H9 (cell line): ENCODE measurements around the gene DNASE1L1. TPM values are rescaled to one million over a fixed set of nuclear protein-coding genes. Genes with fewer than 3 reads are reported as not detected.

Experiments
- DNase-seq: peaks from one replicate; pipeline ENCODE4 v3.0.0-alpha.2; 2017
- H2AFZ ChIP-seq: one replicate; pipeline ENCODE4 v1.6.1; 2013; ENCODE audit warnings: mild to moderate bottlenecking, low read length, control low read depth, moderate library complexity
- H2AK5ac ChIP-seq: 2 replicates; pipeline ENCODE4 v1.6.1; 2013; ENCODE audit warnings: low read length, control low read depth, mixed read lengths; ENCODE audit not compliant: insufficient read length
- H2BK120ac ChIP-seq: one replicate; pipeline ENCODE4 v1.6.1; 2013; ENCODE audit warnings: low read depth, mild to moderate bottlenecking, low read length, control low read depth, inconsistent platforms; ENCODE audit not compliant: poor library complexity, severe bottlenecking
- H2BK12ac ChIP-seq: 2 replicates; pipeline ENCODE4 v1.6.1; 2013; ENCODE audit warnings: low read length, control low read depth, mixed read lengths, low read depth; ENCODE audit not compliant: insufficient read length
- H2BK15ac ChIP-seq: 2 replicates; pipeline ENCODE4 v1.6.1; 2013; ENCODE audit warnings: low read depth, low read length, control low read depth
- H2BK20ac ChIP-seq: one replicate; pipeline ENCODE4 v1.6.1; 2013; ENCODE audit warnings: low read depth, mild to moderate bottlenecking, low read length, control low read depth, inconsistent platforms; ENCODE audit not compliant: poor library complexity, severe bottlenecking
- H2BK5ac ChIP-seq: 2 replicates; pipeline ENCODE4 v1.6.1; 2013; ENCODE audit warnings: low read length, control low read depth, mixed read lengths; ENCODE audit not compliant: insufficient read length
- H3K14ac ChIP-seq: 2 replicates; pipeline ENCODE4 v1.6.1; 2013; ENCODE audit warnings: low read length, control low read depth; ENCODE audit not compliant: insufficient read depth
- H3K18ac ChIP-seq: 2 replicates; pipeline ENCODE4 v1.6.1; 2013; ENCODE audit warnings: low read depth, mild to moderate bottlenecking, mixed read lengths, low read length, control low read depth; ENCODE audit not compliant: insufficient read length
- H3K23ac ChIP-seq: 2 replicates; pipeline ENCODE4 v1.6.1; 2013; ENCODE audit warnings: low read length, control low read depth, mixed read lengths, low read depth; ENCODE audit not compliant: insufficient read length
- H3K23me2 ChIP-seq: 2 replicates; pipeline ENCODE4 v1.6.1; 2013; ENCODE audit warnings: low read depth, mild to moderate bottlenecking, mixed read lengths, low read length, control low read depth; ENCODE audit not compliant: insufficient read length, poor library complexity, severe bottlenecking
- H3K27ac ChIP-seq: 2 replicates; pipeline ENCODE4 v1.5.1; 2013; ENCODE audit warnings: low read length, control low read depth, mixed read lengths, low read depth; ENCODE audit not compliant: insufficient read length
- H3K27me3 ChIP-seq: 2 replicates; pipeline ENCODE4 v1.6.1; 2013; ENCODE audit warnings: low read length, control low read depth, inconsistent platforms; ENCODE audit not compliant: insufficient read depth
- H3K4ac ChIP-seq: 2 replicates; pipeline ENCODE4 v1.6.1; 2013; ENCODE audit warnings: low read depth, mild to moderate bottlenecking, control low read depth, inconsistent platforms, low read length, moderate library complexity
- H3K4me1 ChIP-seq: 2 replicates; pipeline ENCODE4 v1.6.1; 2013; ENCODE audit warnings: low read length, control low read depth, inconsistent platforms; ENCODE audit not compliant: insufficient read depth
- H3K4me2 ChIP-seq: 2 replicates; pipeline ENCODE4 v1.6.1; 2013; ENCODE audit warnings: low read length, control low read depth, mixed read lengths; ENCODE audit not compliant: insufficient read length, insufficient read depth
- H3K56ac ChIP-seq: 2 replicates; pipeline ENCODE4 v1.6.1; 2013; ENCODE audit warnings: low read depth, mild to moderate bottlenecking, mixed read lengths, low read length, control low read depth; ENCODE audit not compliant: insufficient read length
- H3K79me1 ChIP-seq: 2 replicates; pipeline ENCODE4 v1.6.1; 2013; ENCODE audit warnings: low read depth, mild to moderate bottlenecking, moderate library complexity, low read length, control low read depth, inconsistent platforms; ENCODE audit not compliant: insufficient read depth, poor library complexity, severe bottlenecking
- H3K79me2 ChIP-seq: 2 replicates; pipeline ENCODE4 v1.6.1; 2013; ENCODE audit warnings: low read length, control low read depth, inconsistent platforms; ENCODE audit not compliant: insufficient read depth
- H3K9ac ChIP-seq: 2 replicates; pipeline ENCODE4 v1.6.1; 2013; ENCODE audit warnings: low read length, control low read depth, mixed read lengths; ENCODE audit not compliant: insufficient read length; ENCODE audit errors: extremely low read depth
- H3K9me3 ChIP-seq: one replicate; pipeline ENCODE4 v1.6.1; 2013; ENCODE audit warnings: low read depth, low read length, inconsistent platforms; ENCODE audit not compliant: control insufficient read depth
- H3T11ph ChIP-seq: one replicate; pipeline ENCODE4 v1.6.1; 2013; ENCODE audit warnings: mild to moderate bottlenecking, low read length, control low read depth, inconsistent platforms
- H4K20me1 ChIP-seq: one replicate; pipeline ENCODE4 v1.6.1; 2013; ENCODE audit not compliant: control insufficient read depth, insufficient read length, insufficient read depth
- H4K5ac ChIP-seq: 2 replicates; pipeline ENCODE4 v1.6.1; 2013; ENCODE audit warnings: low read depth, mild to moderate bottlenecking, mixed read lengths, low read length, control low read depth; ENCODE audit not compliant: insufficient read length
- H4K8ac ChIP-seq: replicated peaks from 2 replicates; pipeline ENCODE4 v1.6.1; 2013; ENCODE audit warnings: low read length, control low read depth, mixed read lengths, low read depth; ENCODE audit not compliant: insufficient read length
- H4K91ac ChIP-seq: 2 replicates; pipeline ENCODE4 v1.6.1; 2013; ENCODE audit warnings: low read depth, mild to moderate bottlenecking, moderate library complexity, mixed read lengths, low read length, control low read depth; ENCODE audit not compliant: insufficient read length
- H3K27ac Mint-ChIP-seq, 3 experiments: 2 replicates in 2 of 3; 3 replicates in 1 of 3; pipeline ENCODE4 v1.8.0; 2020 to 2021; ENCODE audit warnings: mixed read lengths in 3 of 3, mild to moderate bottlenecking in 1 of 3, moderate library complexity in 1 of 3
- H3K27me3 Mint-ChIP-seq: 2 replicates; pipeline ENCODE4 v1.8.0; 2021; ENCODE audit warnings: low read depth, mild to moderate bottlenecking, moderate library complexity, mixed read lengths
- H3K36me3 Mint-ChIP-seq, 3 experiments: 2 replicates in 2 of 3; 3 replicates in 1 of 3; pipeline ENCODE4 v1.8.0; 2020 to 2021; ENCODE audit warnings: low read depth in 3 of 3, mixed read lengths in 3 of 3; ENCODE audit not compliant: insufficient read depth in 1 of 3
- H3K4me1 Mint-ChIP-seq, 2 experiments: 2 replicates each; pipeline ENCODE4 v1.8.0; 2020; ENCODE audit warnings: mixed read lengths in 2 of 2
- H3K4me3 Mint-ChIP-seq, 2 experiments: 2 replicates in 1 of 2; 3 replicates in 1 of 2; pipeline ENCODE4 v1.8.0; 2020 to 2021; ENCODE audit warnings: mild to moderate bottlenecking in 2 of 2, mixed read lengths in 2 of 2, moderate library complexity in 1 of 2
- H3K9me3 Mint-ChIP-seq, 2 experiments: 2 replicates in 1 of 2; 3 replicates in 1 of 2; pipeline ENCODE4 v1.8.0; 2020; ENCODE audit warnings: mild to moderate bottlenecking in 2 of 2, mixed read lengths in 2 of 2, moderate library complexity in 1 of 2
- WGBS: extraction: QIAGEN DNeasy Blood & Tissue Kit; methylation state at CpG from one replicate; pipeline ENCODE4 v1.1.7; 2013; ENCODE audit warnings: missing lambda C conversion rate, low lambda C conversion rate, mixed read lengths; ENCODE audit not compliant: insufficient read length; ENCODE audit errors: extremely low coverage; 5-methylcytosine and 5-hydroxymethylcytosine counted together
- total RNA-seq: library from RNA; stranded (reverse); gene quantifications from 2 replicates; pipeline ENCODE4 v1.2.1, GENCODE V29; 2021
- TF ChIP-seq, protein P1 (sequence below): fragments of 200-600 bp; sonication (generic); conservative IDR thresholded peaks from 3 replicates; pipeline ENCODE4 v1.8.0; 2021; ENCODE audit warnings: antibody characterized with exemption, mild to moderate bottlenecking

DNASE1L1 gene
- total RNA-seq, 1 experiment from 2014 or later, result 14.5 TPM

DNA sequence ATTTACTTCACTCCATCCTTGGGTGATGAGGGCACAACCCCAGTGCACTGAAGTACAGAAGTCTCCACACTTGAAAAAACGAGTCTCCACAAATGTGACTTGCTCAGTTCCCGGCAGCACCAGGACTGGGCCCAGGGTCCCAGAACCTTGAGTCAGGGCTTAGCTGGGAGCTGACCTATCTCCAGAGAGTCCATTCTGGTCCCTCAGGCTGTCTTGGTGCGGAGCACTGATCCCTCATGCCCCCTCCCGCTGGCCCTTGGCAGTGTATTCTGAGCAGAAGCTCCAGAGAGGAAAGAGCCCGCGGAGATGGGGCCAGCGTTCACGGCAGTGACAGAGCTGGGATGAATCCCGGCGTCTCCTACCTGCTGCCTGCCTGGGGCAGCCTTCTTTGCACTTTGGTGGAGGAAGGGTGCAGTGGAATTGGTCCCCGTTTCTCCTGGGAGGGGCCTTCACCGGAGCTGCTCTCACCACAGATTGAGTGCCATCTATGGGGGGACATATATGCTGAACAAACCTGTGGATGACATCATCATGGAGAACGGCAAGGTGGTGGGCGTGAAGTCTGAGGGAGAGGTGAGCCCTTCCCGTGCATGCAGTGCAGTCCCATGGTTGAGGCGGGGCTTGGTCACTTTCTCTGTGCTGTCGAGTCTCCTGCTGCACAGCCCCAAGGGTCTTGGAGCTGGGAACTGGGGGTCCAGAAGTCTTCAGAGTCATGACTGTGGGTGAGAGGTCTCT, 31.7 kb upstream of the DNASE1L1 start:
- Histone ChIP-seq H3K4ac (no peak overlapping the region), H3K23me2 (peaks cover 10% of the 10 kb centered on the region), H4K8ac (no peak overlapping the region), H2BK15ac (no peak overlapping the region), H3K9ac (no peak overlapping the region), H3K27ac (no peak overlapping the region), H3K18ac (no peak overlapping the region), H4K91ac (no peak overlapping the region), H3K4me1 (no peaks in the 10 kb centered on the region), H2BK5ac (no peak overlapping the region), H3K79me2 (peaks cover 2% of the 10 kb centered on the region; the same call in 1 of the 2 replicates), H2AFZ (no peak overlapping the region), H4K5ac (no peak overlapping the region), H3T11ph (no peak overlapping the region), H2BK12ac (no peak overlapping the region), H3K79me1 (no peaks in the 10 kb centered on the region), H3K23ac (no peak overlapping the region), H3K9me3 (peaks cover 28% of the 10 kb centered on the region), H2BK120ac (no peak overlapping the region), H3K56ac (no peak overlapping the region), H4K20me1 (no peaks in the 10 kb centered on the region), H3K4me2 (no peak overlapping the region), H2BK20ac (no peak overlapping the region), H3K14ac (no peak overlapping the region), H2AK5ac (no peak overlapping the region), H3K27me3 (no peaks in the 10 kb centered on the region)
- TF ChIP-seq, protein P1, sequence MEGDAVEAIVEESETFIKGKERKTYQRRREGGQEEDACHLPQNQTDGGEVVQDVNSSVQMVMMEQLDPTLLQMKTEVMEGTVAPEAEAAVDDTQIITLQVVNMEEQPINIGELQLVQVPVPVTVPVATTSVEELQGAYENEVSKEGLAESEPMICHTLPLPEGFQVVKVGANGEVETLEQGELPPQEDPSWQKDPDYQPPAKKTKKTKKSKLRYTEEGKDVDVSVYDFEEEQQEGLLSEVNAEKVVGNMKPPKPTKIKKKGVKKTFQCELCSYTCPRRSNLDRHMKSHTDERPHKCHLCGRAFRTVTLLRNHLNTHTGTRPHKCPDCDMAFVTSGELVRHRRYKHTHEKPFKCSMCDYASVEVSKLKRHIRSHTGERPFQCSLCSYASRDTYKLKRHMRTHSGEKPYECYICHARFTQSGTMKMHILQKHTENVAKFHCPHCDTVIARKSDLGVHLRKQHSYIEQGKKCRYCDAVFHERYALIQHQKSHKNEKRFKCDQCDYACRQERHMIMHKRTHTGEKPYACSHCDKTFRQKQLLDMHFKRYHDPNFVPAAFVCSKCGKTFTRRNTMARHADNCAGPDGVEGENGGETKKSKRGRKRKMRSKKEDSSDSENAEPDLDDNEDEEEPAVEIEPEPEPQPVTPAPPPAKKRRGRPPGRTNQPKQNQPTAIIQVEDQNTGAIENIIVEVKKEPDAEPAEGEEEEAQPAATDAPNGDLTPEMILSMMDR, result no peak
- no peak for DNase-seq
- Mint-ChIP-seq H3K27ac (no peak overlapping the region; a peak in 1 of 7 replicates), H3K27me3 (no peaks in the 10 kb centered on the region), H3K9me3 (peaks cover 55 to 74% of the 10 kb centered on the region in 2 experiments), H3K36me3 (peaks cover 23 to 55% (median 54%) of the 10 kb centered on the region in 3 experiments; a peak in 6 of 7 replicates), H3K4me1 (peaks cover 11 to 15% of the 10 kb centered on the region in 2 experiments), H3K4me3 (no peak overlapping the region)
- WGBS, result no CpG with 5 or more reads among the region's 17 CpGs
